ENCODE results near the gene CTDP1. TPM values are rescaled to one million over a fixed set of nuclear protein-coding genes. Genes with fewer than 3 reads are reported as not detected.

The CTDP1 gene
- total and polyA plus RNA-seq, 5 donors from 2014 or later, result 12.9 to 59.7 (median 16.7) TPM

GRCh38 chr18:79787865-79788733, 108.5 kb downstream of the CTDP1 start:
- H3K36me3 Mint-ChIP-seq, result no peaks in the 10 kb centered on the region
- H3K4me3 ChIP-seq (ENCODE audit: low read depth, low read length), result no peak overlapping the region
- no peaks in the 10 kb centered on the region for H3K36me3 ChIP-seq (ENCODE audit: control insufficient read depth, insufficient read depth, low read length)
- peaks cover 0 to 6% (median 4%) of the 10 kb centered on the region in 4 donors for H3K4me1 Mint-ChIP-seq
- peaks cover 31% of the 10 kb centered on the region for H3K27me3 Mint-ChIP-seq
- H3K27ac Mint-ChIP-seq, result no peak overlapping the region
- H3K27me3 ChIP-seq (ENCODE audit: control insufficient read depth, insufficient read depth, low read length), result no peaks in the 10 kb centered on the region
- H3K9me3 ChIP-seq (ENCODE audit: control insufficient read depth in 2 of 2, low read length in 2 of 2), result no peaks in the 10 kb centered on the region
- peaks cover 0 to 3% (median 0%) of the 10 kb centered on the region in 7 donors for H3K9me3 Mint-ChIP-seq
- H3K4me3 Mint-ChIP-seq, result no peak overlapping the region
- ATAC-seq (ENCODE audit: low read depth in 2 of 2) (no peak), DNase-seq (no peak)
- no peaks in the 10 kb centered on the region for H3K4me1 ChIP-seq (ENCODE audit: control insufficient read depth, insufficient read depth, low read length, poor library complexity, severe bottlenecking)
- no peak overlapping the region for H3K27ac ChIP-seq (ENCODE audit: insufficient read depth, low read length, poor library complexity, severe bottlenecking)

GRCh38 chr18:79788734-79789085, 109.1 kb downstream of the CTDP1 start:
- H3K36me3 Mint-ChIP-seq, result no peaks in the 10 kb centered on the region
- no peaks in the 10 kb centered on the region for H3K36me3 ChIP-seq (ENCODE audit: control insufficient read depth, insufficient read depth, low read length)
- H3K27ac Mint-ChIP-seq, result no peak overlapping the region
- peaks cover 0 to 3% (median 0%) of the 10 kb centered on the region in 7 donors for H3K9me3 Mint-ChIP-seq
- H3K4me1 Mint-ChIP-seq, result peaks cover 0 to 6% (median 4%) of the 10 kb centered on the region in 4 donors
- ATAC-seq (ENCODE audit: low read depth in 2 of 2), result no peak
- H3K27me3 Mint-ChIP-seq, result peaks cover 36% of the 10 kb centered on the region
- no peaks in the 10 kb centered on the region for H3K27me3 ChIP-seq (ENCODE audit: control insufficient read depth, insufficient read depth, low read length)
- H3K27ac ChIP-seq (ENCODE audit: insufficient read depth, low read length, poor library complexity, severe bottlenecking), result no peak overlapping the region
- no peaks in the 10 kb centered on the region for H3K4me1 ChIP-seq (ENCODE audit: control insufficient read depth, insufficient read depth, low read length, poor library complexity, severe bottlenecking)
- no peak overlapping the region for H3K4me3 Mint-ChIP-seq
- H3K9me3 ChIP-seq (ENCODE audit: control insufficient read depth in 2 of 2, low read length in 2 of 2), result no peaks in the 10 kb centered on the region
- no peak for DNase-seq
- no peak overlapping the region for H3K4me3 ChIP-seq (ENCODE audit: low read depth, low read length)

GRCh38 chr18:79789091-79789891, 109.7 kb downstream of the CTDP1 start:
- Mint-ChIP-seq H3K27ac (peak overlapping the region in 1 of 3 donors; percentile 63), H3K4me3 (no peak overlapping the region), H3K36me3 (no peaks in the 10 kb centered on the region), H3K4me1 (peaks cover 0 to 6% (median 4%) of the 10 kb centered on the region in 4 donors), H3K27me3 (peaks cover 36% of the 10 kb centered on the region), H3K9me3 (peaks cover 0 to 3% (median 0%) of the 10 kb centered on the region in 7 donors)
- DNase-seq (no peak), ATAC-seq (ENCODE audit: low read depth in 2 of 2) (no peak)
- no peak overlapping the region for H3K4me3 ChIP-seq (ENCODE audit: low read depth, low read length)
- H3K9me3 ChIP-seq (ENCODE audit: control insufficient read depth in 2 of 2, low read length in 2 of 2), result no peaks in the 10 kb centered on the region
- H3K36me3 ChIP-seq (ENCODE audit: control insufficient read depth, insufficient read depth, low read length), result no peaks in the 10 kb centered on the region
- no peak overlapping the region for H3K27ac ChIP-seq (ENCODE audit: insufficient read depth, low read length, poor library complexity, severe bottlenecking)
- H3K27me3 ChIP-seq (ENCODE audit: control insufficient read depth, insufficient read depth, low read length), result no peaks in the 10 kb centered on the region
- H3K4me1 ChIP-seq (ENCODE audit: control insufficient read depth, insufficient read depth, low read length, poor library complexity, severe bottlenecking), result no peaks in the 10 kb centered on the region

- Mint-ChIP-seq H3K4me3 (no peak overlapping the region), H3K27me3 (peaks cover 38% of the 10 kb centered on the region), H3K4me1 (peaks cover 0 to 6% (median 4%) of the 10 kb centered on the region in 4 donors), H3K9me3 (peaks cover 0 to 3% (median 0%) of the 10 kb centered on the region in 7 donors), H3K36me3 (no peaks in the 10 kb centered on the region), H3K27ac (no peak overlapping the region)
- Histone ChIP-seq H3K4me1 (ENCODE audit: control insufficient read depth, insufficient read depth, low read length, poor library complexity, severe bottlenecking) (no peaks in the 10 kb centered on the region), H3K4me3 (ENCODE audit: low read depth, low read length) (no peak overlapping the region), H3K36me3 (ENCODE audit: control insufficient read depth, insufficient read depth, low read length) (no peaks in the 10 kb centered on the region), H3K9me3 (ENCODE audit: control insufficient read depth in 2 of 2, low read length in 2 of 2) (no peaks in the 10 kb centered on the region), H3K27ac (ENCODE audit: insufficient read depth, low read length, poor library complexity, severe bottlenecking) (no peak overlapping the region), H3K27me3 (ENCODE audit: control insufficient read depth, insufficient read depth, low read length) (no peaks in the 10 kb centered on the region)
- ATAC-seq (ENCODE audit: low read depth in 2 of 2) (no peak), DNase-seq (no peak)
Measured at GRCh38 chr18:79789901-79790890, 110.6 kb downstream of the CTDP1 start.

- H3K36me3 ChIP-seq (ENCODE audit: control insufficient read depth, insufficient read depth, low read length), result no peaks in the 10 kb centered on the region
- DNase-seq, result no peak
- no peak overlapping the region for H3K27ac ChIP-seq (ENCODE audit: insufficient read depth, low read length, poor library complexity, severe bottlenecking)
- no peak for ATAC-seq (ENCODE audit: low read depth in 2 of 2)
- Mint-ChIP-seq H3K27me3 (peaks cover 42% of the 10 kb centered on the region), H3K27ac (no peak overlapping the region), H3K9me3 (peaks cover 0 to 3% (median 0%) of the 10 kb centered on the region in 7 donors), H3K4me3 (peak overlapping the region in 1 of 4 donors; percentile 3), H3K4me1 (peaks cover 0 to 7% (median 4%) of the 10 kb centered on the region in 4 donors), H3K36me3 (no peaks in the 10 kb centered on the region)
- H3K27me3 ChIP-seq (ENCODE audit: control insufficient read depth, insufficient read depth, low read length), result no peaks in the 10 kb centered on the region
- no peak overlapping the region for H3K4me3 ChIP-seq (ENCODE audit: low read depth, low read length)
- H3K9me3 ChIP-seq (ENCODE audit: control insufficient read depth in 2 of 2, low read length in 2 of 2), result no peaks in the 10 kb centered on the region
- no peaks in the 10 kb centered on the region for H3K4me1 ChIP-seq (ENCODE audit: control insufficient read depth, insufficient read depth, low read length, poor library complexity, severe bottlenecking)
Measured at GRCh38 chr18:79790996-79791972, 111.7 kb downstream of the CTDP1 start.

GRCh38 chr18:79792096-79792987, 112.7 kb downstream of the CTDP1 start:
- no peak overlapping the region for H3K4me3 Mint-ChIP-seq
- Histone ChIP-seq H3K9me3 (ENCODE audit: control insufficient read depth in 2 of 2, low read length in 2 of 2) (no peaks in the 10 kb centered on the region), H3K27ac (ENCODE audit: insufficient read depth, low read length, poor library complexity, severe bottlenecking) (no peak overlapping the region), H3K27me3 (ENCODE audit: control insufficient read depth, insufficient read depth, low read length) (peaks cover 3% of the 10 kb centered on the region), H3K4me1 (ENCODE audit: control insufficient read depth, insufficient read depth, low read length, poor library complexity, severe bottlenecking) (no peaks in the 10 kb centered on the region), H3K36me3 (ENCODE audit: control insufficient read depth, insufficient read depth, low read length) (no peaks in the 10 kb centered on the region), H3K4me3 (ENCODE audit: low read depth, low read length) (no peak overlapping the region)
- H3K36me3 Mint-ChIP-seq, result peaks cover 3% of the 10 kb centered on the region
- H3K27ac Mint-ChIP-seq, result no peak overlapping the region
- peaks cover 0 to 3% (median 0%) of the 10 kb centered on the region in 7 donors for H3K9me3 Mint-ChIP-seq
- peaks cover 53% of the 10 kb centered on the region for H3K27me3 Mint-ChIP-seq
- peaks cover 0 to 13% (median 6%) of the 10 kb centered on the region in 4 donors for H3K4me1 Mint-ChIP-seq
- no peak for DNase-seq
- no peak for ATAC-seq (ENCODE audit: low read depth in 2 of 2)
